ENCODE measurements around the gene DCTN2. TPM values are rescaled to one million over a fixed set of nuclear protein-coding genes. Genes with fewer than 3 reads are reported as not detected.
A peak's percentile ranks its signal among the peaks of the same experiment; 100 is the strongest.

The DCTN2 gene
- polyA plus RNA-seq, 1 donor (not counting 4 experiments of a cell fraction or from before 2014, with no cell fraction given): 132 TPM

DNA sequence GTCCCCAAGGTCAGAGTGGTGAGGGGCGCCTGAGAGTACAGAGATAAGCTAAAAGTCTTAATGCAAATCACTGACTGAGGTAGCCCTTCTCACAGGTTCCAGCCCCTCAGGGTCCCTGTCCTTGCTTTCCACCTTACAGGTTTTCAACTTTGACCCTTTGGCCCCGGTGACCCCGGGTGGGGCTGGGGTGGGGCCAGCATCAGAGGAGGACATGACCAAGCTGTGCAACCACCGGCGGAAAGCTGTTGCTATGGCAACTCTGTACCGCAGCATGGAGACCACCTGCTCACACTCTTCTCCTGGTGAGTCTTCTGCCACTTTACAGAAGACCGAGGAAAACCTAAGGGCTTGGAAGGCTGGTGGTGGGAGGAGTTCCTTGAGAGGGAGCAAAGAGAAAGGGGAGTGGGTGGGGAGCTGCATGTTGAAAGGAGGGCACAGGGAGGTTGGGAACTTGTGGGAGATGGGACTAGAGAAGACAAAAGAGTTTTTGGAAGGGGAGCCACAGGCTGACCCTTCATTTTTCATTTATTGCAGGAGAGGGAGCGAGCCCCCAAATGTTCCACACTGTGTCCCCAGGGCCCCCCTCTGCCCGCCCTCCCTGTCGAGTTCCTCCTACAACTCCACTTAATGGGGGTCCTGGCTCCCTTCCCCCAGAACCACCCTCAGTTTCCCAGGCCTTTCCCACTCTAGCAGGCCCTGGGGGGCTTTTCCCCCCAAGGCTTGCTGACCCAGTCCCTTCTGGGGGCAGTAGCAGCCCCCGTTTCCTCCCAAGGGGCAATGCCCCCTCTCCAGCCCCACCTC is 22.0 kb downstream of the DCTN2 start:
- DNase-seq (ENCODE audit: low read depth, low spot score) (no peak), FAIRE-seq (no peak)
- H3K9me3 ChIP-seq (ENCODE audit: control insufficient read depth, low read depth, low read length): no peaks in the 10 kb centered on the region
- H3K4me2 ChIP-seq (ENCODE audit: control insufficient read depth, extremely low read depth, insufficient read depth, low read depth, low read length): no peak overlapping the region
- peaks cover 2% of the 10 kb centered on the region for H3K9me1 ChIP-seq (ENCODE audit: control insufficient read depth, extremely low read depth, insufficient read depth, low read length)
- no peaks in the 10 kb centered on the region for H3K27me3 ChIP-seq (ENCODE audit: control insufficient read depth, extremely low read depth, insufficient read depth, low read length)
- H3K27ac ChIP-seq (ENCODE audit: control insufficient read depth, insufficient read depth, low read length): no peak overlapping the region
- H4K20me1 ChIP-seq (ENCODE audit: control insufficient read depth, extremely low read depth, insufficient read depth, low read length): peaks cover 5% of the 10 kb centered on the region
- dilution Hi-C loops (cut with MboI; ENCODE audit: extremely low pct_ligation_motif_present, low sequenced_read_pairs): no loop called here
- TF ChIP-seq, protein P1, sequence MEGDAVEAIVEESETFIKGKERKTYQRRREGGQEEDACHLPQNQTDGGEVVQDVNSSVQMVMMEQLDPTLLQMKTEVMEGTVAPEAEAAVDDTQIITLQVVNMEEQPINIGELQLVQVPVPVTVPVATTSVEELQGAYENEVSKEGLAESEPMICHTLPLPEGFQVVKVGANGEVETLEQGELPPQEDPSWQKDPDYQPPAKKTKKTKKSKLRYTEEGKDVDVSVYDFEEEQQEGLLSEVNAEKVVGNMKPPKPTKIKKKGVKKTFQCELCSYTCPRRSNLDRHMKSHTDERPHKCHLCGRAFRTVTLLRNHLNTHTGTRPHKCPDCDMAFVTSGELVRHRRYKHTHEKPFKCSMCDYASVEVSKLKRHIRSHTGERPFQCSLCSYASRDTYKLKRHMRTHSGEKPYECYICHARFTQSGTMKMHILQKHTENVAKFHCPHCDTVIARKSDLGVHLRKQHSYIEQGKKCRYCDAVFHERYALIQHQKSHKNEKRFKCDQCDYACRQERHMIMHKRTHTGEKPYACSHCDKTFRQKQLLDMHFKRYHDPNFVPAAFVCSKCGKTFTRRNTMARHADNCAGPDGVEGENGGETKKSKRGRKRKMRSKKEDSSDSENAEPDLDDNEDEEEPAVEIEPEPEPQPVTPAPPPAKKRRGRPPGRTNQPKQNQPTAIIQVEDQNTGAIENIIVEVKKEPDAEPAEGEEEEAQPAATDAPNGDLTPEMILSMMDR (optimal IDR thresholded peaks at IDR 0.05 in 1 of 3, IDR thresholded peaks at IDR 0.05 in 1 of 3, conservative IDR thresholded peaks at IDR 0.05 in 1 of 3; ENCODE audit: extremely low read depth in 1 of 3, insufficient read depth in 2 of 3, low read length in 3 of 3): no peak
- no peak for TF ChIP-seq EZH2 (IDR thresholded peaks at IDR 0.05; ENCODE audit: low read length)
- H3K4me3 ChIP-seq (ENCODE audit: control insufficient read depth in 2 of 3, extremely low read depth in 1 of 3, insufficient read depth in 2 of 3, low read depth in 1 of 3, low read length in 3 of 3): no peak overlapping the region
- H3K9ac ChIP-seq (ENCODE audit: control insufficient read depth, extremely low read depth, insufficient read depth, low read length): no peak overlapping the region
- H3K79me2 ChIP-seq (ENCODE audit: control insufficient read depth, insufficient read depth, low read length): peaks cover 26% of the 10 kb centered on the region
- H2AFZ ChIP-seq (ENCODE audit: control insufficient read depth, low read length): no peak overlapping the region
- peaks cover 28 to 39% of the 10 kb centered on the region in 2 experiments for H3K36me3 ChIP-seq (ENCODE audit: control insufficient read depth in 2 of 2, extremely low read depth in 1 of 2, insufficient read depth in 2 of 2, low read length in 2 of 2)
- H3K4me1 ChIP-seq (ENCODE audit: control insufficient read depth, extremely low read depth, insufficient read depth, low read length): peaks cover 24% of the 10 kb centered on the region

DNA sequence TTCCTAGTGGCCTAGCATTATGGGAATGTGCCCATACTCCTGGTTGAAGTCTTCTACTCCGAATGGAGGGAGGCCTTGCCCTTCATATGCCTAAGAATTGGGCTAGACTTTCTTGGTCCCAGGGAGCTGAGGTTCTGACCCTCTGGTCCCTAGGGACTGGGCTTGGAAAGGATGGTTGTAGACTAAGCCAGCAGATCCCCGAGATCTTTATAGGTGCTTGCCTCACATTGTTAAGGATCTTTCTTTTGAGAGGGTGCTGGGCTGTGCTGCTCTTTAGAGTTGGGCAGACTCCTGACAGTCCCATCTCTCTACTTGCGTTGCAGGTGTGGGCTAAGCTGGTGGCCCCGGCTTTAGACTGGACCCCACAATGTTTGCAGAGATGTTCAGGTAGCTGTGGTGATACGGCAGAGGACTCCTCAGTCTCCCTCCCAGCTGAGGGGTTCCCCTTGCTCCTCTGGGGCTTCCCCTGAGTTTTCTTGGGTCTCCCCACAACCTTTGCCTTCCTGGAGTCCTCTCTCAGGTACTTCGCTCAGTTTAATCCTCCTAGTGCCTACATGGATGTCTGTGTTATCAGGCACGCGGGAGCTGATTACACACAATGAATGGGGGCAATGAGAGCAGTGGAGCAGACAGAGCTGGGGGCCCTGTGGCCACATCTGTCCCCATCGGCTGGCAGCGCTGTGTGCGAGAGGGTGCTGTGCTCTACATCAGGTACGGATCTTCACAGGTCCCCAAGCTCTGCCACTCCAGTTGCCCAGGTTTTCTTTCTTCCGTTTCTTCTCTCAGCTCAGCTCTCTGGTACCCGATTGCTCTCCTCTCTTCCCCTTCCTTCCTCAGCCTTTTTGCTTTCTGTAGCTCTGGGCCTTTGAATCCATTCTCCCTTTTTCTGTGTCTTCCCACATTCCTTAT is 23.0 kb downstream of the DCTN2 start:
- Histone ChIP-seq H3K4me2 (ENCODE audit: control insufficient read depth, extremely low read depth, insufficient read depth, low read depth, low read length) (peak overlapping the region; percentile 93), H3K27me3 (ENCODE audit: control insufficient read depth, extremely low read depth, insufficient read depth, low read length) (no peaks in the 10 kb centered on the region), H3K9me1 (ENCODE audit: control insufficient read depth, extremely low read depth, insufficient read depth, low read length) (peaks cover 2% of the 10 kb centered on the region), H3K9ac (ENCODE audit: control insufficient read depth, extremely low read depth, insufficient read depth, low read length) (peak overlapping the region; percentile 84), H3K79me2 (ENCODE audit: control insufficient read depth, insufficient read depth, low read length) (peaks cover 37% of the 10 kb centered on the region), H2AFZ (ENCODE audit: control insufficient read depth, low read length) (no peak overlapping the region), H3K36me3 (ENCODE audit: control insufficient read depth in 2 of 2, extremely low read depth in 1 of 2, insufficient read depth in 2 of 2, low read length in 2 of 2) (peaks cover 26 to 41% of the 10 kb centered on the region in 2 experiments), H3K4me1 (ENCODE audit: control insufficient read depth, extremely low read depth, insufficient read depth, low read length) (peaks cover 27% of the 10 kb centered on the region), H3K27ac (ENCODE audit: control insufficient read depth, insufficient read depth, low read length) (peak overlapping the region; percentile 65), H3K4me3 (ENCODE audit: control insufficient read depth in 2 of 3, extremely low read depth in 1 of 3, insufficient read depth in 2 of 3, low read depth in 1 of 3, low read length in 3 of 3) (peak overlapping the region; percentile 75 to 90 (median 80)), H3K9me3 (ENCODE audit: control insufficient read depth, low read depth, low read length) (no peaks in the 10 kb centered on the region), H4K20me1 (ENCODE audit: control insufficient read depth, extremely low read depth, insufficient read depth, low read length) (peaks cover 13% of the 10 kb centered on the region)
- DNase-seq (ENCODE audit: low read depth, low spot score) (no peak), FAIRE-seq (peak; percentile 23)
- dilution Hi-C loops (cut with MboI; ENCODE audit: extremely low pct_ligation_motif_present, low sequenced_read_pairs): no loop called here
- TF ChIP-seq, protein P1 (optimal IDR thresholded peaks at IDR 0.05 in 1 of 3, IDR thresholded peaks at IDR 0.05 in 1 of 3, conservative IDR thresholded peaks at IDR 0.05 in 1 of 3; ENCODE audit: extremely low read depth in 1 of 3, insufficient read depth in 2 of 3, low read length in 3 of 3): no peak
- no peak for TF ChIP-seq EZH2 (IDR thresholded peaks at IDR 0.05; ENCODE audit: low read length)
